Medulla oblongata (tissue), 1 donor: ENCODE results near the gene DNAJB12.
"Not testable (repeated sequence)": the region's sequence is repeated elsewhere in the genome, so short reads cannot be mapped to it uniquely, and the experiment has no call there.

Source experiments
- DNase-seq: peaks from one replicate; pipeline ENCODE4 v3.0.0-alpha.2; 2015; ENCODE audit errors: extremely low spot score

DNAJB12 gene

GRCh38 chr10:72353965-72354355 is 759 bp downstream of the DNAJB12 start:
- DNase-seq, result no peak

GRCh38 chr10:72353028-72353964 is 1.4 kb downstream of the DNAJB12 start:
- DNase-seq, result no peak

- no peak for DNase-seq
Observed at GRCh38 chr10:72351479-72351878, 3.2 kb downstream of the DNAJB12 start.

GRCh38 chr10:72349438-72349837 is 5.3 kb downstream of the DNAJB12 start:
- DNase-seq, result no peak

- DNase-seq, result no peak
Observed at GRCh38 chr10:72348282-72348681, 6.4 kb downstream of the DNAJB12 start.

GRCh38 chr10:72346117-72346516 is 8.6 kb downstream of the DNAJB12 start:
- DNase-seq, result not testable (repeated sequence)

GRCh38 chr10:72344932-72345331 is 9.8 kb downstream of the DNAJB12 start:
- no peak for DNase-seq

GRCh38 chr10:72342911-72343310 is 11.8 kb downstream of the DNAJB12 start:
- DNase-seq, result no peak

- DNase-seq, result no peak
Observed at GRCh38 chr10:72340510-72341261, 14.0 kb downstream of the DNAJB12 start.

GRCh38 chr10:72338180-72338579 is 16.5 kb downstream of the DNAJB12 start:
- DNase-seq, result no peak

- DNase-seq, result no peak
Observed at GRCh38 chr10:72337722-72338121, 17.0 kb downstream of the DNAJB12 start.

- DNase-seq, result peak; percentile 91
Observed at GRCh38 chr10:72337039-72337629, 17.6 kb downstream of the DNAJB12 start.

GRCh38 chr10:72336259-72337038 is 18.3 kb downstream of the DNAJB12 start:
- DNase-seq, result no peak

GRCh38 chr10:72335394-72336258 is 19.1 kb downstream of the DNAJB12 start:
- peak; percentile 69 for DNase-seq

GRCh38 chr10:72334825-72335393 is 19.8 kb downstream of the DNAJB12 start:
- DNase-seq, result peak; percentile 89

GRCh38 chr10:72334196-72334824 is 20.4 kb downstream of the DNAJB12 start:
- no peak for DNase-seq

GRCh38 chr10:72333112-72334015 is 21.4 kb downstream of the DNAJB12 start:
- no peak for DNase-seq

GRCh38 chr10:72332423-72333111 is 22.2 kb downstream of the DNAJB12 start:
- DNase-seq, result no peak
